Activated naive CD4-positive, alpha-beta T cell treated with anti-CD3 and anti-CD28 coated beads, Interleukin-2, amount 50 U/mL, for 72 hours (primary cell): ENCODE results near the gene PRKAA1. TPM values are rescaled to one million over a fixed set of nuclear protein-coding genes. Genes with fewer than 3 reads are reported as not detected.
"Not testable (repeated sequence)": the region's sequence is repeated elsewhere in the genome, so short reads cannot be mapped to it uniquely, and the experiment has no call there.

Experiments
- ATAC-seq, 2 donors: fragments of 150-1000 bp; cut with Tn5 transposase; 2 replicates each; pipeline ENCODE4 v1.10.0; 2021; ENCODE audit warnings: mild to moderate bottlenecking in 2 of 2, moderate library complexity in 2 of 2
- DNase-seq, 2 donors: peaks; one replicate each; pipeline ENCODE4 v3.0.0; 2021 to 2022; ENCODE audit warnings: low spot score in 2 of 2
- H3K27ac Mint-ChIP-seq, 2 donors: one replicate each; pipeline ENCODE4 v1.8.0; 2022; ENCODE audit warnings: mild to moderate bottlenecking in 2 of 2, mixed read lengths in 2 of 2
- H3K36me3 Mint-ChIP-seq, 2 donors: one replicate each; pipeline ENCODE4 v1.8.0; 2022; ENCODE audit warnings: mixed read lengths in 2 of 2
- H3K9me3 Mint-ChIP-seq, 2 donors: one replicate each; pipeline ENCODE4 v1.8.0; 2022; ENCODE audit warnings: mixed read lengths in 2 of 2
- total RNA-seq, 2 donors: library from RNA; stranded (reverse); gene quantifications; one replicate each; pipeline ENCODE4 v1.2.3, GENCODE V29; 2022

PRKAA1 gene
- total RNA-seq, 2 donors from 2014 or later, result 48.2 to 50.0 TPM

DNA sequence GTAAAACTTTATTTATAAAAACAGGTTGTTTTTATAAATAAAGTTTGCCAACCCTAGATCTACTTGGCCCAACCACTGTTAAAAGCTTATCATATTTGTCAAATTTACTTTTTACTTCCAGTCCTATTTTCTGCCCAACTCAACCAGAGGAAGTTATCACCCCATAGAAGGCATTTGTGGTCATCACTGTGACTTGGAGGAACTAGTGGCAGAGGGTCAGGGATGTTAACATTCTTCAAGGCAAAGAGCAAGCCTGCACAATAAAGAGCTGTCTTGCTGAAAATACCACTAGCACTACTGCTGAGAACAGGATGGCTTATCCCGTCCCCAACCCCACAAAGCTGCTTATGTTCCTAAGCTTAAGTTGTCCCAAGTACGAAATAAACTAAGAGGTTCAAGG, 64.7 kb downstream of the PRKAA1 start:
- no peak for DNase-seq
- ATAC-seq, result no peak
- peaks cover 0 to 6% of the 10 kb centered on the region in 2 donors for H3K9me3 Mint-ChIP-seq
- H3K27ac Mint-ChIP-seq, result no peak overlapping the region
- H3K36me3 Mint-ChIP-seq, result peaks cover 0 to 16% of the 10 kb centered on the region in 2 donors

DNA sequence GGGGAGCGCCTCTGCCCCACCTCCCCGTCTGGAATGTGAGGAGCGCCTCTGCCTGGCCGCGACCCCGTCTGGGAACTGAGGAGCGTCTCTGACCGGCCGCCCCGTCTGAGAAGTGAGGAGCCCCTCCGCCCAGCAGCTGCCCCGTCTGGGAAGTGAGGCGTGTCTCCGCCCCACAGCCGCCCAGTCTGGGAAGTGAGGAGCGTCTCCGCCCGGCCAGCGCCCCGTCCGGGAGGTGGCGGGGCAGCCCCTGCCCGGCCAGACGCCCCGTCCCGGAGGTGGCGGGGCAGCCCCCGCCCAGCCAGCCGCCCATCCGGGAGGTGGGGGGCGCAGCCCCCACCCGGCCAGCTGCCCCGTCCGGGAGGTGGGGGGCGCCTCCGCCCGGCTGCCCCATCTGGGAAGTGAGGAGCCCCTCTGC, 75.7 kb downstream of the PRKAA1 start:
- Mint-ChIP-seq H3K9me3 (peaks cover 5 to 11% of the 10 kb centered on the region in 2 donors), H3K36me3 (peaks cover 17 to 36% of the 10 kb centered on the region in 2 donors)
- ATAC-seq, H3K27ac Mint-ChIP-seq, DNase-seq: not testable (repeated sequence)

DNA sequence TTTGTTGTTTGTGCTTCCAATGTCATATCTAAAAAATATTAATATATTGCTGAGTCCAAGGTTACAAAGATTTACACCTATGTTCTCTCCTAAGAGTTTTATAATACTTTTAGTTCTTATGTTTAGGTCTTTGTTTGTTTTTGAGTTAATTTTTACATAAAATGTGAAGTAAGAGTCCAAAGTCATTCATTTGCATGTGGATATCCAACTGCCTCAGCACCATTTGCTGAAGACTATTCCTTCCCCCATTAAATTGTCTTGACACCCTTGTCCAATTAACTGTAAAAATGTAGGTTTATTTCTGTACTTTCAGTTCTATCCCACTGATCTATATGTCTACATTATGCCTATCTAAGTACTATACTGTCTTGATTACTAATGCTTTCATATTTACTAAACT, 78.1 kb downstream of the PRKAA1 start:
- H3K36me3 Mint-ChIP-seq, result peaks cover 18 to 28% of the 10 kb centered on the region in 2 donors
- DNase-seq (no peak), ATAC-seq (no peak)
- H3K27ac Mint-ChIP-seq, result no peak overlapping the region
- peaks cover 5 to 11% of the 10 kb centered on the region in 2 donors for H3K9me3 Mint-ChIP-seq

DNA sequence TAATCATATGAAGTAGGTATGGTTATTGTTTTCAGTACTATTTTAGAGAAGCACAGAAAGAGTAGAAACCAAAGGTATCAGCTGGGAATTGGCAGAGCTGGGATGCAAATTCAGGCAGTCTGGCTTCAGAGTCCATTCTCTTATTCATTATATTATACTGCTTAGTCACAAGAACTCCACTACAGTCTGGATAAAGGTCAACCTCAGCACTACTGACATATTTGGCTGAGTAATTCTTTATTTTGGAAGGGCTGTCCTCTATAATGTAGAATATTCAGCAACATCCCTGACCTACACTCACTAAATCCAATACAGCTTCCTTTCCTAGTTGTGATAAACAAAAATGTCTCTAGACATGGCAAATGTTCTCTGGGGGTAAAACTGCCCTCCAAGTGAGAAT, 80.9 kb downstream of the PRKAA1 start:
- no peak for ATAC-seq
- no peak for DNase-seq
- Mint-ChIP-seq H3K9me3 (peaks cover 5 to 11% of the 10 kb centered on the region in 2 donors), H3K36me3 (peaks cover 18 to 20% of the 10 kb centered on the region in 2 donors), H3K27ac (peak overlapping the region in 1 of 2 donors; percentile 72)

DNA sequence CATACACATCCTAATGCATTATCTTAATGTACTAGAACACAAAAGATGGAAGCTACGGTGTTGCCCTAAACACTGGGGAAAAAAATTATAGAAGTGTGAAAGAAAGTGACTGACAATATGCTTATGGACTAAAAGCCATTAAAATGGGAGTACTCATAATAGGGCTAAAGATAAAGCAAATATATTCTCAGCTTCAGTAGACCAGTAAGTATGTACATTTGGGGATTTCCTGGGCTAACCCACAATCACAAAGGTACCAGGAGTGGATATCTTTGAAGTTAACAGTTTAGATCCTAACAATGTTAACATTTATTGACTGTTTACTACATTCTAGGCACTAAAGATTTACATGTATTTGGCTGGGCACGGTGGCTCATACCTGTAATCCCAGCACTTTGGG, 81.6 kb downstream of the PRKAA1 start:
- ATAC-seq (no peak), DNase-seq (no peak)
- Mint-ChIP-seq H3K9me3 (peaks cover 5 to 11% of the 10 kb centered on the region in 2 donors), H3K36me3 (peaks cover 13 to 16% of the 10 kb centered on the region in 2 donors), H3K27ac (no peak overlapping the region)

DNA sequence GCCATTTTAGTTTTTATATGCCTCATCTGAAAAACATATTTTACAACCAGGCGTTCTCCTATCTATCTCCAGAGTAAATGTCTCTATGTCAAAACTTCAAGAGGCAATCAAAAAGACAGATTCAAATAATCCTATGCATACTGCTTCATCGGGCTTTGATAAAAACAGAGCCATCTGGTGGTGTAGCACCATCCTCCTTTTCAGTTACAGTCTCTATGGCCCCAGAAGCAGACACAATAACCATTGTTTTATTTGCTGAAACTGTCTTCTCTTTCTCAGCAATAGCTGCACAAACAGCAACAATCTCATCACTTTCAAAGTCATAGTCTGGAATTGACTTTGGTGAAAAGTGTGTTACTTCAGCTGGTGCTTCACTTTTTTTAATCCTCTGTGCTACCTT, 82.2 kb downstream of the PRKAA1 start:
- ATAC-seq (no peak), DNase-seq (no peak)
- no peak overlapping the region for H3K27ac Mint-ChIP-seq
- peaks cover 4 to 7% of the 10 kb centered on the region in 2 donors for H3K9me3 Mint-ChIP-seq
- H3K36me3 Mint-ChIP-seq, result peaks cover 7 to 10% of the 10 kb centered on the region in 2 donors

DNA sequence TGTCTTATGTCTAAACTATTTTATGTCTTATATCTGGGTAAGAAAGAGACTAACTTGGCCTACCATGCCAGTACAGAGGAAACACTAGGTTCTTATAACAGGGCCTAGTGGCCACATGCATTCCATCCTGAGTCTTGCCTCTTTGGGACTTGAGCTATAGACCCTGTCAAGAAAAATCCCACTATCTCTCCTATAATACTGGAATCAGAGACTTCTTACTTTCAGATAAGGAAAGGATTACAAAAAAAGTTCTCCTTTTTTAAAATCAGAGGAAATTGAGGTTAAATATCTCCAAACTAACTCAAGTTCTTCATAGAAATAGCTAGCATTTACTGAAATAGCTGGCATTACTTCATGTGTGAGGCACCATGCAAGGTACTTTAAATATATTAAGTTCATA, 84.2 kb downstream of the PRKAA1 start:
- H3K9me3 Mint-ChIP-seq, result no peaks in the 10 kb centered on the region
- ATAC-seq (no peak), DNase-seq (no peak)
- H3K36me3 Mint-ChIP-seq, result peaks cover 12 to 14% of the 10 kb centered on the region in 2 donors
- no peak overlapping the region for H3K27ac Mint-ChIP-seq

DNA sequence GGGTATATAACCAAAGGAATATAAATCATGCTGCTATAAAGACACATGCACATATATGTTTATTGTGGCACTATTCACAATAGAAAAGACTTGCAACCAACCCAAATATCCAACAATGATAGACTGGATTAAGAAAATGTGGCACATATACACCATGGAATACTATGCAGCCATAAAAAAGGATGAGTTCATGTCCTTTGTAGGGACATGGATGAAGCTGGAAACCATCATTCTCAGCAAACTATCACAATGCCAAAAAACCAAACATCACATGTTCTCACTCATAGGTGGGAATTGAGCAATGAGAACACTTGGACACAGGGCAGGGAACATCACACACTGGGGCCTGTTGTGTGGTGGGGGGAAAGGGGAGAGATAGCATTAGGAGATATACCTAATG, 87.6 kb downstream of the PRKAA1 start:
- Mint-ChIP-seq H3K9me3 (peaks cover 16 to 20% of the 10 kb centered on the region in 2 donors), H3K36me3 (peaks cover 29 to 43% of the 10 kb centered on the region in 2 donors)
- ATAC-seq, H3K27ac Mint-ChIP-seq, DNase-seq: not testable (repeated sequence)

Other genes starting within 250 kb of the PRKAA1 start
- gene PTGER4, start 118.5 kb downstream of the PRKAA1 start, total RNA-seq, result 10 to 100 TPM; 56.9 to 61.0 TPM
- gene TTC33, start 42.4 kb downstream of the PRKAA1 start, total RNA-seq, result 10 to 100 TPM; 22.2 to 22.5 TPM
- 1,000 to 10,000 TPM; 1,805 to 1,969 TPM for gene RPL37, start 36.8 kb upstream of the PRKAA1 start, total RNA-seq
- gene CARD6, start 43.0 kb upstream of the PRKAA1 start, total RNA-seq, result 1 to 10 TPM; 2.2 to 2.8 TPM
- gene C7, start 111.1 kb upstream of the PRKAA1 start, total RNA-seq, result not detected